ENCODE measurements around the gene ZNF763. TPM values are rescaled to one million over a fixed set of nuclear protein-coding genes. Genes with fewer than 3 reads are reported as not detected.
"Not testable (repeated sequence)": the region's sequence is repeated elsewhere in the genome, so short reads cannot be mapped to it uniquely, and the experiment has no call there.

The ZNF763 gene
- total RNA-seq, 2 experiments from 2014 or later = 2.0 to 2.3 TPM

GRCh38 chr19:11942008-11942842 lies 22.6 kb upstream of the ZNF763 start:
- Mint-ChIP-seq H3K27me3 (ENCODE audit: low read depth) (no peaks in the 10 kb centered on the region), H3K36me3 (ENCODE audit: low read depth) (peaks cover 90% of the 10 kb centered on the region), H3K27ac (no peak overlapping the region), H3K4me1 (ENCODE audit: low read depth) (no peaks in the 10 kb centered on the region), H3K9me3 (ENCODE audit: insufficient read depth) (peaks cover 46% of the 10 kb centered on the region), H3K4me3 (no peak overlapping the region)
- ChIA-PET CTCF (interaction anchor here (1.3 kb wide), 1 partner anchor 144 kb away, joined by 5 read pairs; the partner anchor contains the start of gene ZNF491), POLR2A (no interaction called here)
- no peak for DNase-seq
- no peak for ATAC-seq

- Mint-ChIP-seq H3K27me3 (ENCODE audit: low read depth) (no peaks in the 10 kb centered on the region), H3K4me3 (no peak overlapping the region), H3K4me1 (ENCODE audit: low read depth) (no peaks in the 10 kb centered on the region), H3K9me3 (ENCODE audit: insufficient read depth) (peaks cover 52% of the 10 kb centered on the region), H3K36me3 (ENCODE audit: low read depth) (peaks cover 91% of the 10 kb centered on the region), H3K27ac (no peak overlapping the region)
- CTCF ChIA-PET = interaction anchor here (1.3 to 1.8 kb wide), 2 partner anchors 18 to 145 kb away, joined by 4 to 5 read pairs; partner anchors contain the start of genes ZNF491 and ZNF700
- ATAC-seq (no peak), DNase-seq (no peak)
- POLR2A ChIA-PET = no interaction called here
Measured at GRCh38 chr19:11942843-11943108, 22.1 kb upstream of the ZNF763 start.

GRCh38 chr19:11944656-11945055 lies 20.2 kb upstream of the ZNF763 start:
- POLR2A ChIA-PET = no interaction called here
- ATAC-seq = no peak
- CTCF ChIA-PET = interaction anchor here (1.8 kb wide), 1 partner anchor 20 kb away, joined by 4 read pairs; the partner anchor contains the start of gene ZNF700
- H3K27me3 Mint-ChIP-seq (ENCODE audit: low read depth) = no peaks in the 10 kb centered on the region
- no peak overlapping the region for H3K27ac Mint-ChIP-seq
- peaks cover 71% of the 10 kb centered on the region for H3K9me3 Mint-ChIP-seq (ENCODE audit: insufficient read depth)
- no peak overlapping the region for H3K4me3 Mint-ChIP-seq
- no peaks in the 10 kb centered on the region for H3K4me1 Mint-ChIP-seq (ENCODE audit: low read depth)
- H3K36me3 Mint-ChIP-seq (ENCODE audit: low read depth) = peaks cover 96% of the 10 kb centered on the region
- no peak for DNase-seq

- Mint-ChIP-seq H3K27ac (no peak overlapping the region), H3K4me1 (ENCODE audit: low read depth) (no peaks in the 10 kb centered on the region), H3K27me3 (ENCODE audit: low read depth) (no peaks in the 10 kb centered on the region), H3K9me3 (ENCODE audit: insufficient read depth) (peaks cover 73% of the 10 kb centered on the region), H3K36me3 (ENCODE audit: low read depth) (peaks cover 94% of the 10 kb centered on the region), H3K4me3 (no peak overlapping the region)
- DNase-seq (no peak), ATAC-seq (no peak)
- CTCF ChIA-PET = no interaction called here
- POLR2A ChIA-PET = no interaction called here
Measured at GRCh38 chr19:11948646-11949045, 16.2 kb upstream of the ZNF763 start.

GRCh38 chr19:11949201-11949600 lies 15.6 kb upstream of the ZNF763 start:
- H3K27ac Mint-ChIP-seq = peak overlapping the region; percentile 1
- no peaks in the 10 kb centered on the region for H3K27me3 Mint-ChIP-seq (ENCODE audit: low read depth)
- peaks cover 88% of the 10 kb centered on the region for H3K36me3 Mint-ChIP-seq (ENCODE audit: low read depth)
- CTCF ChIA-PET = no interaction called here
- no peak overlapping the region for H3K4me3 Mint-ChIP-seq
- H3K9me3 Mint-ChIP-seq (ENCODE audit: insufficient read depth) = peaks cover 72% of the 10 kb centered on the region
- POLR2A ChIA-PET = no interaction called here
- no peaks in the 10 kb centered on the region for H3K4me1 Mint-ChIP-seq (ENCODE audit: low read depth)
- ATAC-seq = no peak
- DNase-seq = no peak

- H3K9me3 Mint-ChIP-seq (ENCODE audit: insufficient read depth) = peaks cover 70% of the 10 kb centered on the region
- ATAC-seq; POLR2A ChIA-PET; H3K4me3 Mint-ChIP-seq; DNase-seq; CTCF ChIA-PET; H3K27me3 Mint-ChIP-seq (ENCODE audit: low read depth); H3K4me1 Mint-ChIP-seq (ENCODE audit: low read depth): not testable (repeated sequence)
- H3K36me3 Mint-ChIP-seq (ENCODE audit: low read depth) = peaks cover 87% of the 10 kb centered on the region
- peak overlapping the region; percentile 1 for H3K27ac Mint-ChIP-seq
Measured at GRCh38 chr19:11949614-11950080, 15.2 kb upstream of the ZNF763 start.

- POLR2A ChIA-PET = no interaction called here
- CTCF ChIA-PET = no interaction called here
- Mint-ChIP-seq H3K4me3 (no peak overlapping the region), H3K36me3 (ENCODE audit: low read depth) (peaks cover 83% of the 10 kb centered on the region), H3K27me3 (ENCODE audit: low read depth) (no peaks in the 10 kb centered on the region), H3K4me1 (ENCODE audit: low read depth) (no peaks in the 10 kb centered on the region), H3K9me3 (ENCODE audit: insufficient read depth) (peaks cover 71% of the 10 kb centered on the region), H3K27ac (no peak overlapping the region)
- no peak for ATAC-seq
- no peak for DNase-seq
Measured at GRCh38 chr19:11950312-11950711, 14.5 kb upstream of the ZNF763 start.

GRCh38 chr19:11963566-11964355 lies 1.1 kb upstream of the ZNF763 start:
- DNase-seq (peak; percentile 79), ATAC-seq (no peak)
- ChIA-PET CTCF (interaction anchor here (0.6 to 5.0 kb wide), 25 partner anchors 10 to 402 kb away, joined by 3 to 83 read pairs (median 4); partner anchors contain the start of genes ZNF20, ZNF440, ZNF442 and ZNF491), POLR2A (interaction anchor here (1.7 to 2.8 kb wide), 3 partner anchors 24 to 39 kb away, joined by 4 to 25 read pairs (median 17); partner anchors contain the start of gene ZNF700)
- H3K27me3 Mint-ChIP-seq (ENCODE audit: low read depth) = no peaks in the 10 kb centered on the region
- H3K36me3 Mint-ChIP-seq (ENCODE audit: low read depth) = peaks cover 8% of the 10 kb centered on the region
- H3K27ac Mint-ChIP-seq = peak overlapping the region; percentile 88
- H3K4me3 Mint-ChIP-seq = peak overlapping the region; percentile 88
- H3K4me1 Mint-ChIP-seq (ENCODE audit: low read depth) = peaks cover 27% of the 10 kb centered on the region
- peaks cover under 1% of the 10 kb centered on the region for H3K9me3 Mint-ChIP-seq (ENCODE audit: insufficient read depth)

GRCh38 chr19:11964496-11964857 lies 363 bp upstream of the ZNF763 start:
- peak overlapping the region; percentile 88 for H3K4me3 Mint-ChIP-seq
- POLR2A ChIA-PET = interaction anchor here (0.6 to 2.8 kb wide), 5 partner anchors 23 to 368 kb away, joined by 3 to 25 read pairs (median 5); partner anchors contain the start of genes ZNF20 and ZNF700
- no peaks in the 10 kb centered on the region for H3K9me3 Mint-ChIP-seq (ENCODE audit: insufficient read depth)
- no peaks in the 10 kb centered on the region for H3K27me3 Mint-ChIP-seq (ENCODE audit: low read depth)
- H3K27ac Mint-ChIP-seq = peak overlapping the region; percentile 88
- ATAC-seq = no peak
- H3K36me3 Mint-ChIP-seq (ENCODE audit: low read depth) = peaks cover 8% of the 10 kb centered on the region
- H3K4me1 Mint-ChIP-seq (ENCODE audit: low read depth) = peaks cover 27% of the 10 kb centered on the region
- CTCF ChIA-PET = interaction anchor here (0.6 to 5.0 kb wide), 25 partner anchors 11 to 401 kb away, joined by 3 to 83 read pairs (median 4); partner anchors contain the start of genes ZNF20, ZNF440, ZNF442 and ZNF491
- no peak for DNase-seq

GRCh38 chr19:11970174-11970573 lies 5.3 kb downstream of the ZNF763 start:
- Mint-ChIP-seq H3K27me3 (ENCODE audit: low read depth) (no peaks in the 10 kb centered on the region), H3K27ac (no peak overlapping the region), H3K4me3 (no peak overlapping the region), H3K9me3 (ENCODE audit: insufficient read depth) (peaks cover 18% of the 10 kb centered on the region), H3K4me1 (ENCODE audit: low read depth) (peaks cover 9% of the 10 kb centered on the region), H3K36me3 (ENCODE audit: low read depth) (peaks cover 14% of the 10 kb centered on the region)
- ChIA-PET CTCF (interaction anchor here (2.9 kb wide), 1 partner anchor 18 kb away, joined by 17 read pairs; no protein-coding TSS in a partner anchor), POLR2A (no interaction called here)
- DNase-seq = no peak
- no peak for ATAC-seq

GRCh38 chr19:11971041-11971440 lies 6.2 kb downstream of the ZNF763 start:
- Mint-ChIP-seq H3K4me1 (ENCODE audit: low read depth) (peaks cover 1% of the 10 kb centered on the region), H3K9me3 (ENCODE audit: insufficient read depth) (peaks cover 18% of the 10 kb centered on the region), H3K27ac (no peak overlapping the region), H3K4me3 (no peak overlapping the region), H3K27me3 (ENCODE audit: low read depth) (no peaks in the 10 kb centered on the region), H3K36me3 (ENCODE audit: low read depth) (peaks cover 14% of the 10 kb centered on the region)
- ATAC-seq = no peak
- POLR2A ChIA-PET = no interaction called here
- CTCF ChIA-PET = no interaction called here
- no peak for DNase-seq

All from activated CD8-positive, alpha-beta T cell treated with anti-CD3 and anti-CD28 coated beads, Interleukin-2, amount 10 ng/mL, durations not matched to agents 7 days and 5 days (primary cell).